Regular cardiac myocyte (primary cell): ENCODE data around the gene LRIT2. TPM values are rescaled to one million over a fixed set of nuclear protein-coding genes. Genes with fewer than 3 reads are reported as not detected.

Source experiments
- total RNA-seq: library from RNA; depleted of rRNA; stranded (reverse); fragments of >200 nt; gene quantifications from 2 replicates; pipeline ENCODE4 v1.2.3, GENCODE V29; 2014

Gene LRIT2
- not detected in 2 replicates for total RNA-seq

GRCh38 chr10:84225427-84226173 lies at the start of gene LRIT2:
Gene LRIT2, minus strand, starts transcription at chr10:84225544. Its CDS starts 24 bp downstream, at chr10:84225520.

GRCh38 chr10:84244651-84245270 lies 19.4 kb upstream of the LRIT2 start, which contains the start of gene RGR:
Gene RGR, plus strand, starts transcription at chr10:84245053. Its CDS starts 38 bp downstream, at chr10:84245091.

GRCh38 chr10:84241185-84241790 lies 15.9 kb upstream of the LRIT2 start, which contains the start of gene LRIT1:
Gene LRIT1, minus strand, starts transcription at chr10:84241546. Its CDS starts 107 bp downstream, at chr10:84241439.

GRCh38 chr10:84194424-84195043 lies 30.8 kb downstream of the LRIT2 start, which contains the start of gene CDHR1:
Gene CDHR1, plus strand, starts transcription at chr10:84194537. Its CDS starts 224 bp downstream, at chr10:84194761.

GRCh38 chr10:84173501-84173929 lies 51.8 kb downstream of the LRIT2 start, which contains the start of gene GPR15LG:
Gene GPR15LG, plus strand, starts transcription at chr10:84173801. Its CDS starts 51 bp downstream, at chr10:84173852.

Other genes with a start within 250 kb of the LRIT2 start
- 191 and 207 TPM in 2 replicates for gene GHITM, start 86.0 kb downstream of the LRIT2 start, total RNA-seq
- not detected in 2 replicates for gene GPR15LG, start 51.7 kb downstream of the LRIT2 start, total RNA-seq
- 0.19 and 0.56 TPM in 2 replicates for gene CDHR1, start 31.0 kb downstream of the LRIT2 start, total RNA-seq
- gene LRIT1, start 16.0 kb upstream of the LRIT2 start, total RNA-seq, result not detected in 2 replicates
- gene RGR, start 19.5 kb upstream of the LRIT2 start, total RNA-seq, result not detected in 2 replicates
- 15.1 and 28.8 TPM in 2 replicates for gene CCSER2, start 103.0 kb upstream of the LRIT2 start, total RNA-seq